Mesothelial cell of epicardium (in vitro differentiated cells): Measurements from ENCODE around the gene KSR1. TPM values are rescaled to one million over a fixed set of nuclear protein-coding genes. Genes with fewer than 3 reads are reported as not detected.
"Not testable (repeated sequence)": the region's sequence is repeated elsewhere in the genome, so short reads cannot be mapped to it uniquely, and the experiment has no call there.

Source experiments
- DNase-seq, 2 experiments: peaks; one replicate each; pipeline ENCODE4 v3.0.0; 2021; ENCODE audit warnings: low spot score in 2 of 2; ENCODE audit not compliant: unreplicated experiment in 2 of 2
- H3K27ac Mint-ChIP-seq: 2 replicates; pipeline ENCODE4 v1.8.0; 2021; ENCODE audit warnings: mixed read lengths
- H3K27me3 Mint-ChIP-seq: 2 replicates; pipeline ENCODE4 v1.8.0; 2021; ENCODE audit warnings: low read depth, mixed read lengths
- H3K36me3 Mint-ChIP-seq: 2 replicates; pipeline ENCODE4 v1.8.0; 2021; ENCODE audit warnings: mixed read lengths
- H3K4me1 Mint-ChIP-seq: 2 replicates; pipeline ENCODE4 v1.8.0; 2021; ENCODE audit warnings: mixed read lengths
- H3K4me3 Mint-ChIP-seq: 2 replicates; pipeline ENCODE4 v1.8.0; 2021; ENCODE audit warnings: mild to moderate bottlenecking, moderate library complexity, mixed read lengths
- H3K9me3 Mint-ChIP-seq: 2 replicates; pipeline ENCODE4 v1.8.0; 2021; ENCODE audit warnings: mixed read lengths
- total RNA-seq: library from RNA; stranded (reverse); gene quantifications from 3 replicates; pipeline ENCODE4 v1.2.1, GENCODE V29; 2021
- TF ChIP-seq, protein P1 (sequence below): fragments of 200-600 bp; sonication (generic); IDR thresholded peaks from one replicate; pipeline ENCODE4 v1.5.0; 2021; ENCODE audit warnings: antibody characterized with exemption; ENCODE audit not compliant: unreplicated experiment

KSR1 gene
- total RNA-seq: 64.0 to 69.4 TPM (median 64.5 TPM) in 3 replicates

DNA sequence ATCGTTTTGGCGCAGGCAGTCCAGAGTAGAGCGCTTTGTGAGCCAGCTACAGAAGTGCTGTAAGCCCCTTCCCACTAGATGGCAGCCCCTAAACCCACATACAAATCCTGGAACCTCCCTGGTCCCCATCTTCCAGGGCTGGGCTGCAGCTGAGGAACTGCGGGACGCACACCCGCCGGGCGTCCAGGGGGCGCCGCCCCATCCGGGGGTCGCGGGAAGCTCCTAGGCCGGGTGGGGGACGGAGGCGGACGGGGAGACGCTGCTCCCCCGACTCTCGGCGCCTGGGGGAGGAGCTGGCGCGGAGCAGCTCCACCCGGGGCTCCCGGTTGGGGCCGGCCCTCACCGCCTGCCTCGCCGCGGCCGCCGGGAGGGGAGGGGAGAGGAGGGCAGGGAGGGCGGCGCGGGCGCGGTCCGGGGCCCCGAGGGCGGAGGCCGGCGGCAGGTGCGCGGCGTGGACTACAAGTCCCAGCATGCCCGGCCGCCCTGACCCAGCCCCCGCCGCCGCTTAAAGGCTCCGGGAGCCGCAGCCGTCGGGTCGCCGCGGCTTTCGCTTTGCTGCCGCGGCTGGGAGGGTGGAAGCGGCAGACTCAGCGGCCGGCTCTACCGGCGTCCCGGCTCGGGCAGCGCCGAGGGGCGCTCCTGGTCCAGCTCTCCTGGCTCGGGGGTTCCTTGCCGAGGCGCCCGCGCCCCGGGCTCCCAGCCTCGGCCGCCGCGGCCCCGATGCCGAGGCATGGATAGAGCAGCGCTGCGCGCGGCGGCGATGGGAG lies at the start of gene KSR1:
TSS of gene KSR1 (plus strand) at position 535 of the 767 bp plus-strand sequence. CDS start at position 731, 196 bp downstream.
- Mint-ChIP-seq H3K27ac (peak within 1 kb of the TSS; percentile 27), H3K27me3 (peaks cover 20% of the 10 kb centered on the region), H3K36me3 (no peaks in the 10 kb centered on the region), H3K4me3 (peak within 1 kb of the TSS; percentile 79), H3K9me3 (no peaks in the 10 kb centered on the region), H3K4me1 (peaks cover 18% of the 10 kb centered on the region)
- TF ChIP-seq, protein P1, sequence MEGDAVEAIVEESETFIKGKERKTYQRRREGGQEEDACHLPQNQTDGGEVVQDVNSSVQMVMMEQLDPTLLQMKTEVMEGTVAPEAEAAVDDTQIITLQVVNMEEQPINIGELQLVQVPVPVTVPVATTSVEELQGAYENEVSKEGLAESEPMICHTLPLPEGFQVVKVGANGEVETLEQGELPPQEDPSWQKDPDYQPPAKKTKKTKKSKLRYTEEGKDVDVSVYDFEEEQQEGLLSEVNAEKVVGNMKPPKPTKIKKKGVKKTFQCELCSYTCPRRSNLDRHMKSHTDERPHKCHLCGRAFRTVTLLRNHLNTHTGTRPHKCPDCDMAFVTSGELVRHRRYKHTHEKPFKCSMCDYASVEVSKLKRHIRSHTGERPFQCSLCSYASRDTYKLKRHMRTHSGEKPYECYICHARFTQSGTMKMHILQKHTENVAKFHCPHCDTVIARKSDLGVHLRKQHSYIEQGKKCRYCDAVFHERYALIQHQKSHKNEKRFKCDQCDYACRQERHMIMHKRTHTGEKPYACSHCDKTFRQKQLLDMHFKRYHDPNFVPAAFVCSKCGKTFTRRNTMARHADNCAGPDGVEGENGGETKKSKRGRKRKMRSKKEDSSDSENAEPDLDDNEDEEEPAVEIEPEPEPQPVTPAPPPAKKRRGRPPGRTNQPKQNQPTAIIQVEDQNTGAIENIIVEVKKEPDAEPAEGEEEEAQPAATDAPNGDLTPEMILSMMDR: no peak
- peak; percentile 59 to 80 for DNase-seq

DNA sequence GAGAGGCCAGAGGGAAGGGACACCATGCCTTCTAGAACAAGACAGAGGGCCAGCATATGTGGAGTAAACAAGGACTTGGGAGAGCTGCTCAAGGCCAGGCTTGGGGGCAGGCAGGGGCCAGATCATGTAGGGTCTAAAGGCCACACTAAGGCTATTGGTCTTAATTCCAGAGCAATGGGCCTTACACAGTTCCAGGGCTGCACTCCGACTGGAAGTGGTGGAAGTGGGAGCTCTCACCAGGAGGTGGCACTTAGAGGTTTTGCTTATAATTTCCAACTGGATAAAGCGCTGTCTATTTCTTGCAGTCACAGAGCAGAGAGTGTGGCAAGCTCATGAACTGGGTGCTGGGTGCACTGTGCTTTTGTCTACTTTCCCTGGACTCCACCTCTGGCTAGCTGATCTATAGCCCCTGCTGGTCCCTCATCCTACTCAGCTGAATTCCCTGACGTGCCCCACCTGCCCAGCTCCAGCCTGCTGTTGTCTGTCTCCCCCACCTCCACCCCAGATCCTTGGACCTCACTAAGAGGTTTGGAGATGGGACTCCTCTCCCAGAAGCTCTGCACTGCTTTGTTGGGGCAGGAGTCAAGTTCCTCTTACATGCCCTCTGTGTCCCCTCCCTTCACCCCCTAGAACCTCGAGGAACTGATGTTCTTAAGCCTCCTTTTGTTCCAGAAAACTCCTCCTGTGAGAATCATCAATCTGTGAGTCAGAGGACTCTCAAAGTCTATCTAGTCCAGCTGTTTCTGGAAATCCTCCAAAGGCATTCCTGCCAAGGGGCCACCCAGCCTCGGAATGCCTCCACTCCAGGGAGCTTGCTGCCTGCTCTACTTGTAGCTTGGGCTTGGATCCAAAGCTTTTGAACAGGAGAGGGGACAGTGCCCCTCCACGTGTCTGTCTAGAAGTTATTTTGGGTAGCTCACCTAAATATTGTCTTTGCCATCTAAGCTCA lies 48.1 kb upstream of the KSR1 start:
- Mint-ChIP-seq H3K36me3 (no peaks in the 10 kb centered on the region), H3K27me3 (peaks cover 7% of the 10 kb centered on the region), H3K4me1 (peaks cover 9% of the 10 kb centered on the region), H3K9me3 (no peaks in the 10 kb centered on the region), H3K4me3 (no peak overlapping the region), H3K27ac (no peak overlapping the region)
- DNase-seq: peak in 1 of 2 experiments; percentile 9
- TF ChIP-seq, protein P1: no peak

DNA sequence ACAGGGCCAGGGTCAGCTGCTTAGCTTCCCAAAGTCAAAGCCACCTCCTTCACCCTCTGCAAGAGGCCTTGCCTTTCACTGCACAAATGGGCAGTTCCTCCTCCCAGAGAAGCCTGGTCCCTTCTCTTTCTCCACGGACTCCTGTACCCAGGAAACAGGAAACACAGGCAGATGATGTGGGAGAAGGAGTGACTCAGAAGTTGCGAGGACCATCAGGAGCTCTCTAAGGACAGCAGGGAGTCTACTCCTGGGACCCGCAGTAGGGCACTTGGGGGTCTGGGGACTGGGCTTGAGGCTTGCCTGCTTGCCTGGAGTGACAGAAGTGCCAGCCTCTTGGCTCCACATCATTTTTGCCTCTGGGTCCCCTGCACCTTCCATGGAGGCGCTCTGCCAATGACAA lies 47.4 kb upstream of the KSR1 start:
- TF ChIP-seq, protein P1: no peak
- H3K27me3 Mint-ChIP-seq: peaks cover 7% of the 10 kb centered on the region
- no peaks in the 10 kb centered on the region for H3K36me3 Mint-ChIP-seq
- DNase-seq: no peak
- H3K4me1 Mint-ChIP-seq: peaks cover 9% of the 10 kb centered on the region
- H3K4me3 Mint-ChIP-seq: no peak overlapping the region
- no peak overlapping the region for H3K27ac Mint-ChIP-seq
- no peaks in the 10 kb centered on the region for H3K9me3 Mint-ChIP-seq

DNA sequence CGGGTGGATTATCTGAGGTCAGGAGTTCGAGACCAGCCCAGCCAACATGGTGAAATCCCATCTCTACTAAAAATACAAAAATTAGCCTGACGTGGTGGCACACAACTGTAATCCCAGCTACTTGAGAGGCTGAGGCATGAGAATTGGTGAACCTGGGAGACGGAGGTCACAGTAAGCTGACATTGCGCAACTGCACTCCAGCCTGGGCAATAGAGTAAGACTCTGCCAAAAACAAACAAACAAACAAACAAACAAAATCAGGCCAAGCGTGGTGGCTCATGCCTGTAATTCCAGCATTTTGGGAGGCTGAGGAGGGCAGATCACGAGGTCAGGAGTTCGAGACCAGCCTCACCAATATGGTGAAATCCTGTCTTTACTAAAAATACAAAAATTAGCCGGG lies 44.1 kb upstream of the KSR1 start:
- not testable (repeated sequence) for H3K4me3 Mint-ChIP-seq, H3K36me3 Mint-ChIP-seq, H3K27ac Mint-ChIP-seq, H3K9me3 Mint-ChIP-seq, H3K4me1 Mint-ChIP-seq, H3K27me3 Mint-ChIP-seq, DNase-seq

DNA sequence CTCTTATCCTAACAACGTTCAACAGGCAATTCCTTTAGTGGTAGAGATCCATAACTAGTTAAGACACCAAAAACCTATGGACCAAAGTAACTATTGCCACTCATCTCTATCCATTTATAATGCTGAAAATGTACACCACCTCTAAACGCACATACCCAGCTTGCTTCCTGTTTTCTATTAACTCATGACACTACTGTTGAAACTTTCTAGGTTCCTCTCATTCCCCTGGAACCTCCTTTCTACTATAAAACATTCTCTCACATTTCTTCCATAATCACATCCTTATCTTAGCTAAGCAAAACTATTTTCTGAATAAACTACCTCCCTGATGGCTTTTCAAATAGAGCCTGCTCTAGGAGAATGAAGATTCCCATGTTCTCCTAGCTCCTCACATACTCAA lies 42.9 kb upstream of the KSR1 start:
- peaks cover 4% of the 10 kb centered on the region for H3K27me3 Mint-ChIP-seq
- no peak for DNase-seq
- peaks cover 6% of the 10 kb centered on the region for H3K4me1 Mint-ChIP-seq
- TF ChIP-seq, protein P1: no peak
- no peaks in the 10 kb centered on the region for H3K9me3 Mint-ChIP-seq
- no peaks in the 10 kb centered on the region for H3K36me3 Mint-ChIP-seq
- no peak overlapping the region for H3K27ac Mint-ChIP-seq
- no peak overlapping the region for H3K4me3 Mint-ChIP-seq

DNA sequence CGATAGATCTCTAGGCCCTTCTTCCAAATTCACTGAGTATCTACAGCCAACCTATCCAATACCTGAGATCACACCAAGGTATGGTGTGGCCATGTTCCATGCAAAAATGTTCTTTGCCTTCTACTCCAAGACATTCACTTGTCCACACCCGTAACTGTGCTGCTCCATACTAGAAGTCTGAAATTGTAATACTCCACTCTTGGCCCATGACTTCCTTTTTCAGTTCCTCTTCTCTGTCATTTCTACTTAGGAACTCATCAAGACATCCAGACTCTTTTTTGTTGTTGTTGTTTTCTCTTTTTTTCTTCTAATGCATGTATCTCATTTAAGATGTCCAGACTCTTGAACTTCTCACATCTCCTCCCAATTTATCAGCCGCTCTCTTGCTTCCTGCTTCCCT lies 42.5 kb upstream of the KSR1 start:
- peaks cover 4% of the 10 kb centered on the region for H3K27me3 Mint-ChIP-seq
- TF ChIP-seq, protein P1: no peak
- no peak overlapping the region for H3K27ac Mint-ChIP-seq
- no peak overlapping the region for H3K4me3 Mint-ChIP-seq
- no peaks in the 10 kb centered on the region for H3K9me3 Mint-ChIP-seq
- DNase-seq: no peak
- H3K36me3 Mint-ChIP-seq: no peaks in the 10 kb centered on the region
- H3K4me1 Mint-ChIP-seq: peaks cover 1% of the 10 kb centered on the region
